ENCODE results near the gene NTN4.

DNA sequence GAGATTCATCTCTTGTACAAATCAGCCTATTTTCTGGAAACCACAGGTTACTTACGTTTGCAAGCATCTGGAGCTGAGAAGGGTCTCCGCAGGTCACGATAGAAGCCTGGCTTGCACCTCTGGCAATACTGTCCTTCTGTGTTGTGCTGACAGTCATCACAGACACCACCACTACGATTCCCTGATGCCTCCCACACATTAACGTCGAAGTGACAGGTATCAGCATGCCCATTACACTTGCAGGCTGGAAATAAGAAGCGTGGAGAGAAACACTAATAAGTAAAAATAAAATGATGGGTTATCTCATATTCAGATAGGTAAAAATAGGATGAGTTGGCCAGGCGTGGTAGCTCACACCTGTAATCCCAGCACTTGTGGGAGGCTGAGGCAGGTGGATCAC, 80.2 kb downstream of the NTN4 start:
- TF ChIP-seq, protein P1, sequence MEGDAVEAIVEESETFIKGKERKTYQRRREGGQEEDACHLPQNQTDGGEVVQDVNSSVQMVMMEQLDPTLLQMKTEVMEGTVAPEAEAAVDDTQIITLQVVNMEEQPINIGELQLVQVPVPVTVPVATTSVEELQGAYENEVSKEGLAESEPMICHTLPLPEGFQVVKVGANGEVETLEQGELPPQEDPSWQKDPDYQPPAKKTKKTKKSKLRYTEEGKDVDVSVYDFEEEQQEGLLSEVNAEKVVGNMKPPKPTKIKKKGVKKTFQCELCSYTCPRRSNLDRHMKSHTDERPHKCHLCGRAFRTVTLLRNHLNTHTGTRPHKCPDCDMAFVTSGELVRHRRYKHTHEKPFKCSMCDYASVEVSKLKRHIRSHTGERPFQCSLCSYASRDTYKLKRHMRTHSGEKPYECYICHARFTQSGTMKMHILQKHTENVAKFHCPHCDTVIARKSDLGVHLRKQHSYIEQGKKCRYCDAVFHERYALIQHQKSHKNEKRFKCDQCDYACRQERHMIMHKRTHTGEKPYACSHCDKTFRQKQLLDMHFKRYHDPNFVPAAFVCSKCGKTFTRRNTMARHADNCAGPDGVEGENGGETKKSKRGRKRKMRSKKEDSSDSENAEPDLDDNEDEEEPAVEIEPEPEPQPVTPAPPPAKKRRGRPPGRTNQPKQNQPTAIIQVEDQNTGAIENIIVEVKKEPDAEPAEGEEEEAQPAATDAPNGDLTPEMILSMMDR (IDR thresholded peaks at IDR 0.05): no peak
- no peak for TF ChIP-seq POLR2A (IDR thresholded peaks at IDR 0.05)

All from esophagus squamous epithelium (tissue), 4 donors.